Measurements from ENCODE around the gene ATRAID.
"Not testable (repeated sequence)": the region's sequence is repeated elsewhere in the genome, so short reads cannot be mapped to it uniquely, and the experiment has no call there.

The ATRAID gene, protein sequence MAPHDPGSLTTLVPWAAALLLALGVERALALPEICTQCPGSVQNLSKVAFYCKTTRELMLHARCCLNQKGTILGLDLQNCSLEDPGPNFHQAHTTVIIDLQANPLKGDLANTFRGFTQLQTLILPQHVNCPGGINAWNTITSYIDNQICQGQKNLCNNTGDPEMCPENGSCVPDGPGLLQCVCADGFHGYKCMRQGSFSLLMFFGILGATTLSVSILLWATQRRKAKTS

GRCh38 chr2:27211943-27212625, at the start of gene ATRAID, which contains the start of gene SLC5A6:
Gene ATRAID (plus strand): TSS chr2:27212041. CDS start chr2:27212369, 328 bp downstream.
Gene SLC5A6 (minus strand): TSS chr2:27212268. CDS start chr2:27207650, 4,618 bp downstream.
- DNase-seq (ENCODE audit: low spot score) = peak; percentile 93

GRCh38 chr2:27162151-27163121, 49.4 kb upstream of the ATRAID start:
- DNase-seq (ENCODE audit: low spot score) = no peak

- DNase-seq (ENCODE audit: low spot score) = no peak
These were observed 46.7 kb upstream of the ATRAID start for GRCh38 chr2:27164960-27165763.

GRCh38 chr2:27170581-27171337, 41.1 kb upstream of the ATRAID start:
- DNase-seq (ENCODE audit: low spot score) = no peak

GRCh38 chr2:27171351-27171848, 40.4 kb upstream of the ATRAID start:
- DNase-seq (ENCODE audit: low spot score) = no peak

- DNase-seq (ENCODE audit: low spot score) = no peak
These were observed 37.2 kb upstream of the ATRAID start for GRCh38 chr2:27174638-27175037.

GRCh38 chr2:27175330-27175729, 36.5 kb upstream of the ATRAID start:
- no peak for DNase-seq (ENCODE audit: low spot score)

- not testable (repeated sequence) for DNase-seq (ENCODE audit: low spot score)
These were observed 36.1 kb upstream of the ATRAID start for GRCh38 chr2:27175781-27176180.

DNA sequence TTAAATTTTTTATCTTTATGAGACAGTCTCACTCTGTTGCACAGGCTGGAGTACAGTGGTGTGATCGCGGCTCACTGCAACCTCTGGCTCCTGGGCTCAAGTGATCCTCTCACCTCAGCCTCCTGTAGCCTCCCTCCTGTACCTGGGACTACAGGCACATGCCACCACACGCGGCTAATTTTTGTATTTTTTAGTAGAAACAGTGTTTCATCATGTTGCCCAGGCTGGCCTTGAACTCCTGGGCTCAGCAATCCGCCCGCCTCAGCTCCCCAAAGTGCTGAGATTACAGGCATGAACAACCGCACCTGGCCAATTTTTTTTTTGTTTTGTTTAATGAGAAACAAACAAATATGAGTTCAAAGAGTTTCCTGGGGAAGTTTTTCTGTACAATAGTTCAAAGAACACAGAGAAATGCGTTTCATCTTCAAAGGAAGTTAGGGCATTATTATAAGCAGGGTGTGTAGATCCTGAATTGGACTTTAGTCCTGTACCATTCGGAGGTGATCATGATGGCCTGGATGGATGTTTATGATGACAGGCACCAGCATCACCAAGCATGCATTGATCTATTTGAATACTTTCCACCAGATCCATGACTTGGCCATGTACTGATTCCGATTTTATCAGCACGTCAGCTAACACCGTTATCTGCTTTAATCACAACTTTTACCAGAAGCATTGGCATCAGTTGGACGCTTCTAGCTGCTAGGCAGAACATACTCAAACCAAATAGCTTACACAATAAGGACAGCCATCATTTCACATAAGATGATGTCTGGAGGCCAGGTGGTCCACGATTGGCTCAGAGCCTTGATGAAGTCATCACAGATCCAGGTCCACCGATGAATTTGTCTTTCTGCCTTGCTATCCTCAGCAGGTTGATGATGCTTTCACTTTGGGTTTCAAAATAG, 34.1 kb upstream of the ATRAID start:
- DNase-seq (ENCODE audit: low spot score) = no peak

DNA sequence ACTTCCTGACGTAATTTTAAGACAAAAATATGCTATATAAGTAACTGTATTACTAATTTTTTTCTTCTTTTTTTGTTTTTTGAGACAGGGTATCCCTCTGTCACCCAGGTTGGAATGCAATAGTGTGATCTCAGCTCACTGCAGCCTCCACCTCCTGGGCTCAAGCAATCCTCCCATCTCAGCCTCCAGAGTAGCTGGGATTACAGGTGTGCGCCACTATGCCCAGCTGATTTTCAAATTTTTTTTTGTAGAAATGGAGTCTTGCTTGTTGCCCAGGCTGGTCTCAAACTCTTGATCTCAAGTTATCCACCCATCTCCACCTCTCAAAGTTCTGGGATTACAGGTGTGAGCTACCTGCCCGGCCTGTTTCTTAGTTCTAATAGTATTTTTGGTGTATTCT, 33.4 kb upstream of the ATRAID start:
- no peak for DNase-seq (ENCODE audit: low spot score)

GRCh38 chr2:27179344-27180000, 32.4 kb upstream of the ATRAID start:
- DNase-seq (ENCODE audit: low spot score) = no peak

- no peak for DNase-seq (ENCODE audit: low spot score)
These were observed 29.5 kb upstream of the ATRAID start for GRCh38 chr2:27182346-27182745.

DNA sequence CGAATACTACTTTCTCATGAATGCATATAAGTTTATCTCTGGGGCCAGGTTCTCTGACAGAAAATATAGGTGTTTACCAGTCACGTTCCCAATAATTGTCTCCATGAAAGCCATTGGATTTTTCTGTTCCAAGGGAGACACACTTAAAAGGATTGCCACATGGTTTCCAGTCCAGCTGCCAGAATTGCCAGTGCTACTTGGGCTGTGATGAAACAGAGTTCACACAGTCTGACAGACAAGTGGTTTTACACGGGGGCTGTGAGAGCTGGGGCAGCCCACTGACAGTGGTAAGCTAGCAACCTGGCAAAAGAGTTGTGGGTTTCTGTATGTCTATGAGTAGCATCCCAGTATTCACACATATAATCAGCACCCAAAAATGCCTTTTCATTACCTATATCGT, 27.7 kb upstream of the ATRAID start:
- DNase-seq (ENCODE audit: low spot score) = no peak

DNA sequence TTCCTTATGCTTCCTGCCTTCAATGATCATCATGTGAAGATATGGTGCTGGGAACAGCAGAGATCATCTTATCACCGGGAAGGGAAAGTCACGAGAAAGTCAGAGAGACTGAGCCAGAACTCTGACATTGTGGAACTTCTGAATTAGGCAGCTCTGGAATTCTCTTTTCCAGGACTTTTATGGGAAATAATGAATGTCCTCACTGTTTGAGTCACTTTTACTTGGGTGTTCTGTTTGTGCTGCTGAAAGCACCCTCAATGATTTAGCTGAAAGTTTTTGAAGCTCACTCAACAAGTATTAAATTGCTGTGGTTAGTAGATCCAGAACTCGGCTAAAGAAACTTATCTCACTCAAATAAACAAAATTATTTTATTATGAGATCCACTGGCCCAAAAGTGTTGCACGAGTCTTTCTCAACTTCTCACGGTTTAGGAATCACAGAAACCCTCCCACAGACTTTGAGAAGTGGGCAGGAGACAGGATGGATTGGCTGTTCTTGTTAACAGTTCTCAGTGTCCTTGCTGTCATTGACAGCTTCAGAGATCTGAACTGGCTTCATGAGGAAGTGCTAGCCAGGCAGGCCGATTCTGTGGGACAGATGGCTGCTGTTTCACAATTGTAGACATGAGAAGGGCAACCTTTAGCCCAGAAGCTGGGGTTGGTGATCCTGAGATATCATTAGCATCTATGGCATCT, 26.4 kb upstream of the ATRAID start:
- DNase-seq (ENCODE audit: low spot score) = no peak

DNA sequence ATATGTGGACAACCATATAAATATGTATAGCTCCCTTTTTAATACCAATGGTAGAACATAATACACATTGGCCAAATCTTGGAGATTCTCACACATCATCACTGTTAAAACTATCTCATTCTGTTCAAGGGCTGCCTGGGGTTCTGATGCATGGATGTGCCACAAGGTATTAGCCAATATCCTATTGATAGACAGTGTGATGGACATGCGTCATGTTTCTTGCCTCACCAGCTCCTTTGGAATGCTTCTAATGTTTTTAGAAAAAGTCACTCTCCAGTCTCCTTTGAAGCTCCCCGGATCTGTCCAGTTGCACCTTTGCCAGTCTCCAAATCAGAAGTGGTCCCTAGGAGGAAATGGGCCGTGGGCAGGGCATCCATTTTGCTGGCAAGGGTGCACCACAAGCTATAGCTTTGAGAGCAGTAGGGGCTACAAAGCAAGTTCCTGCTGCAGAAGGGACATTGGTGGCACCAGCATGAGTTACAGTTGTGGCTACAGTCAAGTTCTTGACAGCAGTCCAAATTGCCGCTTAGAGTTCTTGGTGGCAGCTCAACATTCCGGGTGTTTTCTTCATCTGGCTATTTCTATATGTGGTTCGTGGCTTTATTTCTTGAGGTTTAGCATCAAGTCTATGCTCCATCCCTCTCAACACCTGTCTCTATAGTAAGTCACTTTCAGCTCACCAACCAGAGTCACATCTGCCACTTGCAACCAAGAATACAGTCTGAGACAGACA, 25.1 kb upstream of the ATRAID start:
- DNase-seq (ENCODE audit: low spot score) = no peak

DNA sequence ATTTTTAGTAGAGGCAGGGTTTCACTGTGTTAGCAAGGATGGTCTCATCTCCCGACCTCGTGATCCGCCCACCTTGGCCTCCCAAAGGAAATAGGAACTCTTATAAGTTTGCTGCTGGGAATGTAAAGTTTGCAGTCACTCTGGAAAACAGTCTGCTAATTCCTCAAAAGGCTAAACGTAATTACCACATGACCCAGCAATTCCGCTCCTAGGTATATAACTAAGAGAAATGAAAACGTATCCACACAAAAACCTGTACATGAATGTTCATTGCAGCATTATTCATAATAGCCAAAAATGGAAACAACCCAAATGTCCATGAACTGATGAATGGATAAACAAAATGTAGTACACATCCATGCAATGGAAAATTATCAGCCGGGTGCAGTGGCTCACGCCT, 21.9 kb upstream of the ATRAID start:
- no peak for DNase-seq (ENCODE audit: low spot score)

DNA sequence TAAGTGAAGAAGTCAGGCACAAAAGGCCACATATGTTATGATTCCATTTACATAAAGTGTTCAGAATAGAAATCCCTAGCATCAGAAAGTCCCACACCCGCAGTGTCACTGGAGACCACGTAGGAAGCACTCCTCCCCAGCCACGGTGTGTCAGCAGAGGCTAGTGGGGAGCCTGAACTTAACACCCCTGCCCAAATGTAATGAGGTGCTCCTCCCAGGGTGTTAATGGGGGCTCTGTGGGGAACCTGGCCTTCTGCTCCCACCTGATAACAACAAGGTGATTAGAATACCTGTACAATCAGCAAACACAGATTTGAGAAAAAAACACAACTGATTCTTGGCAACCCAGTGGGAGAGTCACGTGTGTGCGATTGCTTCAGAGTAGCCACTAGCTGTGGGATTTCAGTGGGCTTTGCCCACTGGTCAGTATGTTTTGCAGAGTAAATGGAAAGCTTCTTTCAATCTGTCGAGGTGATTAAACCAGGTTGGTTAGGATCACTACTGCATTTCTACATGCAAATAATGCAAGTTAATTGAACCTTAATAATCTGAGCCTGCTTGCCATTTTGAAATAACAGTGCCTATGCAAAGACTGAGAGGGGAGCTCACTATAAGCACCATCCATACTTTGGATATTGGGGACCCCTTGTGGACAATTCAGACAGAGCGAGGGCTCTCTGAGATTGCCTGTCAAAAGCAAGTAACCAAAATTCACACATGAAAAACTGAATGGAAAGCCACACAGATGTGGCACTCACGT, 20.6 kb upstream of the ATRAID start:
- DNase-seq (ENCODE audit: low spot score) = peak; percentile 58
